Smooth muscle cell (in vitro differentiated cells): ENCODE results near the gene WT1. TPM values are rescaled to one million over a fixed set of nuclear protein-coding genes. Genes with fewer than 3 reads are reported as not detected.

Experiments
- DNase-seq: peaks from one replicate; lab custom pipeline; 2025; ENCODE audit not compliant: unreplicated experiment; lab: John Stamatoyannopoulos, UW
- H2AFZ ChIP-seq: fragments of 200-600 bp; sonication (generic); 2 replicates; pipeline ENCODE4 v1.6.0; 2016; ENCODE audit warnings: antibody characterized with exemption, low read depth, mild to moderate bottlenecking
- H3F3A ChIP-seq: fragments of 200-600 bp; sonication (generic); 2 replicates; pipeline ENCODE4 v1.6.0; 2017; ENCODE audit warnings: antibody characterized with exemption, low read depth
- H3K27ac ChIP-seq: fragments of 200-600 bp; sonication (generic); 2 replicates; pipeline ENCODE4 v1.5.1; 2016; ENCODE audit warnings: low read depth, mild to moderate bottlenecking
- H3K27me3 ChIP-seq: fragments of 200-600 bp; sonication (generic); 2 replicates; pipeline ENCODE4 v1.6.1; 2016; ENCODE audit warnings: low read depth, mild to moderate bottlenecking
- H3K36me3 ChIP-seq: fragments of 200-600 bp; sonication (generic); 2 replicates; pipeline ENCODE4 v1.5.1; 2016; ENCODE audit warnings: low read depth
- H3K4me1 ChIP-seq: fragments of 200-600 bp; sonication (generic); 2 replicates; pipeline ENCODE4 v1.5.1; 2016; ENCODE audit warnings: low read depth
- H3K4me2 ChIP-seq: fragments of 200-600 bp; sonication (generic); 2 replicates; pipeline ENCODE4 v1.6.0; 2016; ENCODE audit warnings: mild to moderate bottlenecking
- H3K4me3 ChIP-seq: fragments of 200-600 bp; sonication (generic); 2 replicates; pipeline ENCODE4 v1.5.1; 2016; ENCODE audit warnings: mild to moderate bottlenecking
- H3K79me2 ChIP-seq: fragments of 200-600 bp; sonication (generic); 2 replicates; pipeline ENCODE4 v1.6.0; 2016; ENCODE audit warnings: low read depth, mild to moderate bottlenecking
- H3K9ac ChIP-seq: fragments of 200-600 bp; sonication (generic); 2 replicates; pipeline ENCODE4 v1.6.0; 2016; ENCODE audit warnings: low read depth
- H3K9me3 ChIP-seq: fragments of 200-600 bp; sonication (generic); replicated peaks from 2 replicates; pipeline ENCODE4 v1.5.1; 2016; ENCODE audit warnings: low read depth
- H4K20me1 ChIP-seq: fragments of 200-600 bp; sonication (generic); 2 replicates; pipeline ENCODE4 v1.6.0; 2016; ENCODE audit warnings: low read depth
- WGBS: methylation state at CpG from one replicate; pipeline ENCODE4 v1.1.7; 2016; ENCODE audit warnings: low lambda C conversion rate; 5-methylcytosine and 5-hydroxymethylcytosine counted together
- polyA plus RNA-seq: library from polyadenylated mRNA; unstranded; fragments of >200 nt; fragmentation: Nextera tagmentation; extraction: Ambion mirVana; gene quantifications from 2 replicates; pipeline ENCODE4 v1.2.1, GENCODE V29; 2016
- total RNA-seq: library from RNA; depleted of rRNA; stranded (reverse); fragments of >200 nt; gene quantifications from 2 replicates; pipeline ENCODE4 v1.2.3, GENCODE V29; 2014
- TF ChIP-seq, protein P1 (sequence below): fragments of 200-600 bp; sonication (generic); IDR thresholded peaks from 2 replicates; pipeline ENCODE4 v1.5.1; 2017; ENCODE audit warnings: borderline replicate concordance, mild to moderate bottlenecking, antibody characterized with exemption; ENCODE audit not compliant: insufficient read depth, poor library complexity, severe bottlenecking

The WT1 gene
- not detected in 2 replicates for total RNA-seq
- not detected in 2 replicates for polyA plus RNA-seq

GRCh38 chr11:32435511-32435941 lies at the start of gene WT1:
WT1 (minus strand) TSS chr11:32435539.
- H3K36me3 ChIP-seq: no peaks in the 10 kb centered on the region
- H3K9ac ChIP-seq: no peak within 1 kb of the TSS
- H3K27me3 ChIP-seq: peaks cover 100% of the 10 kb centered on the region
- H2AFZ ChIP-seq: no peak within 1 kb of the TSS
- H3K4me1 ChIP-seq: peaks cover 18% of the 10 kb centered on the region
- no peaks in the 10 kb centered on the region for H3K9me3 ChIP-seq
- under 1% methylated on average over 15 of the region's 25 CpGs for WGBS
- no peaks in the 10 kb centered on the region for H3F3A ChIP-seq
- DNase-seq: no peak
- H3K4me3 ChIP-seq: peak within 1 kb of the TSS; percentile 26
- H3K27ac ChIP-seq: no peak within 1 kb of the TSS
- TF ChIP-seq, protein P1, sequence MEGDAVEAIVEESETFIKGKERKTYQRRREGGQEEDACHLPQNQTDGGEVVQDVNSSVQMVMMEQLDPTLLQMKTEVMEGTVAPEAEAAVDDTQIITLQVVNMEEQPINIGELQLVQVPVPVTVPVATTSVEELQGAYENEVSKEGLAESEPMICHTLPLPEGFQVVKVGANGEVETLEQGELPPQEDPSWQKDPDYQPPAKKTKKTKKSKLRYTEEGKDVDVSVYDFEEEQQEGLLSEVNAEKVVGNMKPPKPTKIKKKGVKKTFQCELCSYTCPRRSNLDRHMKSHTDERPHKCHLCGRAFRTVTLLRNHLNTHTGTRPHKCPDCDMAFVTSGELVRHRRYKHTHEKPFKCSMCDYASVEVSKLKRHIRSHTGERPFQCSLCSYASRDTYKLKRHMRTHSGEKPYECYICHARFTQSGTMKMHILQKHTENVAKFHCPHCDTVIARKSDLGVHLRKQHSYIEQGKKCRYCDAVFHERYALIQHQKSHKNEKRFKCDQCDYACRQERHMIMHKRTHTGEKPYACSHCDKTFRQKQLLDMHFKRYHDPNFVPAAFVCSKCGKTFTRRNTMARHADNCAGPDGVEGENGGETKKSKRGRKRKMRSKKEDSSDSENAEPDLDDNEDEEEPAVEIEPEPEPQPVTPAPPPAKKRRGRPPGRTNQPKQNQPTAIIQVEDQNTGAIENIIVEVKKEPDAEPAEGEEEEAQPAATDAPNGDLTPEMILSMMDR: no peak
- no peaks in the 10 kb centered on the region for H3K79me2 ChIP-seq
- H4K20me1 ChIP-seq: no peaks in the 10 kb centered on the region
- peak within 1 kb of the TSS; percentile 74 for H3K4me2 ChIP-seq

GRCh38 chr11:32479291-32479690 lies 44.0 kb upstream of the WT1 start:
- Histone ChIP-seq H3K9ac (no peak overlapping the region), H3K9me3 (no peaks in the 10 kb centered on the region), H3K27ac (no peak overlapping the region), H3K27me3 (peaks cover 8% of the 10 kb centered on the region), H3K79me2 (no peaks in the 10 kb centered on the region), H3K36me3 (no peaks in the 10 kb centered on the region), H3K4me1 (peaks cover 14% of the 10 kb centered on the region), H3F3A (no peaks in the 10 kb centered on the region), H4K20me1 (no peaks in the 10 kb centered on the region), H3K4me3 (no peak overlapping the region), H2AFZ (no peak overlapping the region), H3K4me2 (no peak overlapping the region)
- 65% methylated on average over 4 of the region's 4 CpGs for WGBS
- TF ChIP-seq, protein P1: no peak
- DNase-seq: no peak

DNA sequence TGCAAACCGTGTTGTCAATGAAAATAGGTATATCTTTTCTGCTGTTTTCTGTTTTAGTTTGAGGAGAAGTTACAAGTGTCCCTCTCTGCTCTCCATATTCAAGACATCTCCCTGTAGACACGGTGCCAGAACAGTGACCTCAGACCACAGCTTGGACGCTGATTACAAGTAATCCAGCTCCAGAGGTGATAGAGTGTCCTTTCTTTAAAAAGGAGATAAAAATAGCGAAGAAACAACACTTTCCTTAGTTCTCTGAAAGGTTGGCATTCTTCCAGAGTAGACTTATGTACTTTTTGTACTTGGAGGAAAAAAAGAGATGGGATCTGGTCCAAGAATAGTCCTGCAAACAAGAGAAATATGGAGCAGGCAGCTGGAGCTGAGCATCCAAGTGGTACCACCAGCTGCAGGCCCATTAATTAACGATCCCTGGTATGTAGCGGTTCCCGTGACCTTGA lies 43.0 kb upstream of the WT1 start:
- Histone ChIP-seq H2AFZ (no peak overlapping the region), H4K20me1 (no peaks in the 10 kb centered on the region), H3K4me3 (no peak overlapping the region), H3K79me2 (no peaks in the 10 kb centered on the region), H3K4me2 (no peak overlapping the region), H3K36me3 (no peaks in the 10 kb centered on the region), H3K4me1 (peaks cover 14% of the 10 kb centered on the region), H3K9ac (no peak overlapping the region), H3K9me3 (no peaks in the 10 kb centered on the region), H3K27me3 (peaks cover 8% of the 10 kb centered on the region), H3K27ac (no peak overlapping the region), H3F3A (no peaks in the 10 kb centered on the region)
- TF ChIP-seq, protein P1: no peak
- no peak for DNase-seq
- WGBS: 59% methylated on average over 7 of the region's 7 CpGs

- Histone ChIP-seq H3K4me1 (no peaks in the 10 kb centered on the region), H3K9ac (no peak overlapping the region), H4K20me1 (no peaks in the 10 kb centered on the region), H3K9me3 (no peaks in the 10 kb centered on the region), H2AFZ (no peak overlapping the region), H3K27me3 (peaks cover 8% of the 10 kb centered on the region), H3K4me3 (no peak overlapping the region), H3F3A (no peaks in the 10 kb centered on the region), H3K27ac (no peak overlapping the region), H3K79me2 (no peaks in the 10 kb centered on the region), H3K4me2 (no peak overlapping the region), H3K36me3 (no peaks in the 10 kb centered on the region)
- WGBS: 86% methylated on average over 5 of the region's 5 CpGs
- DNase-seq: no peak
- TF ChIP-seq, protein P1: no peak
Observed at GRCh38 chr11:32473282-32473909, 38.1 kb upstream of the WT1 start.
